ENCODE measurements around the gene RASGRF1.
"Not testable (repeated sequence)": the region's sequence is repeated elsewhere in the genome, so short reads cannot be mapped to it uniquely, and the experiment has no call there.

DNA sequence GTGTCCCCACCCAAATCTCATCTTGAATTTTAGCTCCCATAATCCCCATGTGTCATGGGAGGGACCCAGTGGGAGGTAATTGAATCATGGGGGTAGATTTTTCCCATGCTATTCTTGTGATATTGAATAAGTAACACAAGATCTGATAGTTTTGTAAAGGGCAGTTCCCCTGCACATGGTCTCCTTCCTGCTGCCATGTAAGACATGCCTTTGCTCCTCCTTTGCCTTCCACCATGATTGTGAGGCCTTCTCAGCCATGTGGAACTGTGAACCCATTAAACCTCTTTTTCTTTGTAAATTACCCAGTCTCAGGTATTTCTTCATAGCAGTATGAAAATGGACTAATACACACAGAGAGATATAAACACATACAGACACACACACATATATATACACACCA is 66.1 kb downstream of the RASGRF1 start:
- TF ChIP-seq, protein P1, sequence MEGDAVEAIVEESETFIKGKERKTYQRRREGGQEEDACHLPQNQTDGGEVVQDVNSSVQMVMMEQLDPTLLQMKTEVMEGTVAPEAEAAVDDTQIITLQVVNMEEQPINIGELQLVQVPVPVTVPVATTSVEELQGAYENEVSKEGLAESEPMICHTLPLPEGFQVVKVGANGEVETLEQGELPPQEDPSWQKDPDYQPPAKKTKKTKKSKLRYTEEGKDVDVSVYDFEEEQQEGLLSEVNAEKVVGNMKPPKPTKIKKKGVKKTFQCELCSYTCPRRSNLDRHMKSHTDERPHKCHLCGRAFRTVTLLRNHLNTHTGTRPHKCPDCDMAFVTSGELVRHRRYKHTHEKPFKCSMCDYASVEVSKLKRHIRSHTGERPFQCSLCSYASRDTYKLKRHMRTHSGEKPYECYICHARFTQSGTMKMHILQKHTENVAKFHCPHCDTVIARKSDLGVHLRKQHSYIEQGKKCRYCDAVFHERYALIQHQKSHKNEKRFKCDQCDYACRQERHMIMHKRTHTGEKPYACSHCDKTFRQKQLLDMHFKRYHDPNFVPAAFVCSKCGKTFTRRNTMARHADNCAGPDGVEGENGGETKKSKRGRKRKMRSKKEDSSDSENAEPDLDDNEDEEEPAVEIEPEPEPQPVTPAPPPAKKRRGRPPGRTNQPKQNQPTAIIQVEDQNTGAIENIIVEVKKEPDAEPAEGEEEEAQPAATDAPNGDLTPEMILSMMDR (IDR thresholded peaks at IDR 0.05 in 2 of 3, conservative IDR thresholded peaks at IDR 0.05 in 1 of 3; ENCODE audit: insufficient read depth in 2 of 3, low read depth in 1 of 3, low read length in 3 of 3), result not testable (repeated sequence)
- TF ChIP-seq SLC30A9 (CRISPR knock-in tag; IDR thresholded peaks at IDR 0.05); TCF7 (IDR thresholded peaks at IDR 0.05; ENCODE audit: borderline replicate concordance); JUN (IDR thresholded peaks at IDR 0.05; ENCODE audit: borderline replicate concordance, low read depth, low read length); JUN (CRISPR knock-in tag; IDR thresholded peaks at IDR 0.05; ENCODE audit: borderline replicate concordance): not testable (repeated sequence)
